Upper lobe of left lung (tissue), 4 donors: ENCODE measurements around the gene DUSP16.

Experiments used
- POLR2A ChIP-seq, 4 donors: fragments of 450-650 bp; IDR thresholded peaks; one replicate each; pipeline ENCODE4 v1.5.1; 2016 to 2017; ENCODE audit warnings: antibody characterized with exemption in 4 of 4, mild to moderate bottlenecking in 2 of 4
- TF ChIP-seq, protein P1 (sequence below), 6 experiments: fragments of 450-650 bp in 4 of 6; fragments of 200-600 bp in 2 of 6; sonication (generic) in 2 of 6; IDR thresholded peaks; one replicate each; pipeline ENCODE4 v1.5.1; 2016 to 2019; ENCODE audit warnings: antibody characterized with exemption in 6 of 6

DNA sequence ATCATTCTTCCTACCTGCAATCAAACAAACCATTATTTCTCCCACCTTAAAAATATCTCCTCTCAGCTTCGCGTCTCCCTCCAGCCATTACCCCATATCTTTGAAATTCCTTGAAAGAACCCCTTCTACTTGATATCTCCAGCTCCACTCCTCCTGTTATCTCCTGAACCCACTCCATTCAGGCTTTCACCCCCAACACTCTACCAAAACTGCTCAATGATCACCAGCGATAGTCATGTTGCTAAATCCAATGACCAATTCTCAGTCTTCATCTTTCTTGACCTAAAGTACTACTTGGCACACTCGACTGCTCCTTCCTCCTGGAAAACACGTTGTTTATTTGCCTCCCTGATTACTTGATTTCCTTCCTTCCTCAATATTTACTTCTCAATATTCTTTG, 70.1 kb downstream of the DUSP16 start:
- TF ChIP-seq POLR2A (IDR thresholded peaks at IDR 0.05): no peak
- TF ChIP-seq, protein P1, sequence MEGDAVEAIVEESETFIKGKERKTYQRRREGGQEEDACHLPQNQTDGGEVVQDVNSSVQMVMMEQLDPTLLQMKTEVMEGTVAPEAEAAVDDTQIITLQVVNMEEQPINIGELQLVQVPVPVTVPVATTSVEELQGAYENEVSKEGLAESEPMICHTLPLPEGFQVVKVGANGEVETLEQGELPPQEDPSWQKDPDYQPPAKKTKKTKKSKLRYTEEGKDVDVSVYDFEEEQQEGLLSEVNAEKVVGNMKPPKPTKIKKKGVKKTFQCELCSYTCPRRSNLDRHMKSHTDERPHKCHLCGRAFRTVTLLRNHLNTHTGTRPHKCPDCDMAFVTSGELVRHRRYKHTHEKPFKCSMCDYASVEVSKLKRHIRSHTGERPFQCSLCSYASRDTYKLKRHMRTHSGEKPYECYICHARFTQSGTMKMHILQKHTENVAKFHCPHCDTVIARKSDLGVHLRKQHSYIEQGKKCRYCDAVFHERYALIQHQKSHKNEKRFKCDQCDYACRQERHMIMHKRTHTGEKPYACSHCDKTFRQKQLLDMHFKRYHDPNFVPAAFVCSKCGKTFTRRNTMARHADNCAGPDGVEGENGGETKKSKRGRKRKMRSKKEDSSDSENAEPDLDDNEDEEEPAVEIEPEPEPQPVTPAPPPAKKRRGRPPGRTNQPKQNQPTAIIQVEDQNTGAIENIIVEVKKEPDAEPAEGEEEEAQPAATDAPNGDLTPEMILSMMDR (IDR thresholded peaks at IDR 0.05): no peak
